A673 (cell line): ENCODE measurements around the gene LONP1.

Experiments used
- CTCF ChIP-seq: fragments of 300-800, 200-600 bp; sonication (generic); conservative IDR thresholded peaks from 2 replicates; pipeline ENCODE4 v1.5.1; 2017; ENCODE audit warnings: low read depth, mild to moderate bottlenecking, antibody characterized with exemption, low read length, moderate library complexity, mixed read lengths
- EZH2 ChIP-seq: fragments of 200-600 bp; sonication (generic); IDR thresholded peaks from 2 replicates; pipeline ENCODE4 v1.6.1; 2017; ENCODE audit warnings: borderline replicate concordance, low read depth, mild to moderate bottlenecking, mixed read lengths, antibody characterized with exemption, low read length; ENCODE audit not compliant: poor library complexity, severe bottlenecking

- TF ChIP-seq EZH2 (no peak), CTCF (no peak)
Observed at GRCh38 chr19:5671600-5671999, 48.3 kb downstream of the LONP1 start.
